H1 (cell line): Measurements from ENCODE around the gene CYP26A1. TPM values are rescaled to one million over a fixed set of nuclear protein-coding genes. Genes with fewer than 3 reads are reported as not detected.

Source experiments
- CTBP2 ChIP-seq: IDR thresholded peaks from 2 replicates; pipeline ENCODE4 v1.7.0; 2011; ENCODE audit warnings: borderline replicate concordance, mild to moderate bottlenecking, moderate library complexity, mixed read lengths, low read length; ENCODE audit not compliant: insufficient read depth, insufficient read length
- GTF2F1 ChIP-seq: IDR thresholded peaks from 2 replicates; pipeline ENCODE4 v1.6.1; 2012; ENCODE audit warnings: low read depth, low read length, improper control_type of control experiment, borderline replicate concordance
- RAD21 ChIP-seq, 2 experiments: IDR thresholded peaks in 1 of 2; conservative IDR thresholded peaks in 1 of 2; 2 replicates each; pipeline ENCODE4 v1.6.1; 2011; ENCODE audit warnings: low read depth in 2 of 2, low read length in 2 of 2, improper control_type of control experiment in 1 of 2, inconsistent platforms in 1 of 2, mild to moderate bottlenecking in 1 of 2, moderate library complexity in 1 of 2
- RXRA ChIP-seq: IDR thresholded peaks from 2 replicates; pipeline ENCODE4 v1.6.1; 2011; ENCODE audit warnings: low read depth, mild to moderate bottlenecking, low read length, moderate library complexity; ENCODE audit not compliant: insufficient read depth
- SAP30 ChIP-seq: fragments of 300-600 bp; sonication (generic); IDR thresholded peaks from 2 replicates; pipeline ENCODE4 v1.7.1; 2012; ENCODE audit warnings: low read length, moderate library complexity, mild to moderate bottlenecking, inconsistent platforms; ENCODE audit not compliant: insufficient read depth, insufficient replicate concordance
- SP4 ChIP-seq: IDR thresholded peaks from 2 replicates; pipeline ENCODE4 v1.6.1; 2012; ENCODE audit warnings: low read length, inconsistent platforms
- polyA plus RNA-seq, 7 experiments: library from polyadenylated mRNA; depleted of rRNA in 3 of 7; stranded (reverse) in 5 of 7; unstranded in 2 of 7; fragments of >200 nt in 5 of 7; fragments of 200-250 nt in 2 of 7; gene quantifications; 1 replicate in 5 of 7; 2 replicates in 1 of 7; 4 replicates in 1 of 7; pipeline versions ENCODE4 v1.2.1 to v1.2.3, GENCODE V29; 2011 to 2013; ENCODE audit warnings: missing spikeins in 2 of 7, mixed read lengths in 2 of 7
- total RNA-seq: library from RNA; stranded (reverse); fragmentation: NEBNext Ultra II Directional; extraction: Animal tissue kit (Norgen Biotek cat#: 25700); gene quantifications from 2 replicates; pipeline ENCODE4 v1.2.1, GENCODE V29; 2021
- TF ChIP-seq, protein P1 (sequence below): fragments of 300-600 bp; sonication (generic); IDR thresholded peaks from 2 replicates; pipeline ENCODE4 v1.7.1; 2012; ENCODE audit warnings: low read length, moderate library complexity, mild to moderate bottlenecking, inconsistent platforms; ENCODE audit not compliant: insufficient replicate concordance

CYP26A1 gene
- total and polyA plus RNA-seq, 2 of the 8 experiments (the other 6 are each of a cell fraction or from before 2014, with no cell fraction given): 5.0 to 9.1 TPM

DNA sequence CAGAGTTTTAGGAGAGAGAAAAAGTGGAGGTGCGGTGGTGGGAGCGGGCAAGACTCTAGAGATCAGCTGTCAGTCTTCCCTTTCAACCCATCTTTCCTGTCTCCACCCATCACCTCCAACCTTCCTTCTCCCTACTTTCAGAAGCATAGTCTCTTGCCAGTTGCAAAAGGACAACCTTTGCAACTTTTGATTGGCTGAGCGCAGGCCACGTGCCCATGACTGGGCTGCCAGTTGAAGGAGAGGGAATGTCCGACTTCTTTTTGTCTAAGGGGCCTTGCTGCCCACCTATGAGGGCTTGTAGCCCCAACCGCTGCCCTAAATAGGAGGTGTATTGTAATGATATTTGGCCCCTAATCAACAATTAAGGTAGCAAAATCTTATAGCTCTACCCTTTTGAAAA is 12.6 kb downstream of the CYP26A1 start (continued):
- TF ChIP-seq, protein P1, sequence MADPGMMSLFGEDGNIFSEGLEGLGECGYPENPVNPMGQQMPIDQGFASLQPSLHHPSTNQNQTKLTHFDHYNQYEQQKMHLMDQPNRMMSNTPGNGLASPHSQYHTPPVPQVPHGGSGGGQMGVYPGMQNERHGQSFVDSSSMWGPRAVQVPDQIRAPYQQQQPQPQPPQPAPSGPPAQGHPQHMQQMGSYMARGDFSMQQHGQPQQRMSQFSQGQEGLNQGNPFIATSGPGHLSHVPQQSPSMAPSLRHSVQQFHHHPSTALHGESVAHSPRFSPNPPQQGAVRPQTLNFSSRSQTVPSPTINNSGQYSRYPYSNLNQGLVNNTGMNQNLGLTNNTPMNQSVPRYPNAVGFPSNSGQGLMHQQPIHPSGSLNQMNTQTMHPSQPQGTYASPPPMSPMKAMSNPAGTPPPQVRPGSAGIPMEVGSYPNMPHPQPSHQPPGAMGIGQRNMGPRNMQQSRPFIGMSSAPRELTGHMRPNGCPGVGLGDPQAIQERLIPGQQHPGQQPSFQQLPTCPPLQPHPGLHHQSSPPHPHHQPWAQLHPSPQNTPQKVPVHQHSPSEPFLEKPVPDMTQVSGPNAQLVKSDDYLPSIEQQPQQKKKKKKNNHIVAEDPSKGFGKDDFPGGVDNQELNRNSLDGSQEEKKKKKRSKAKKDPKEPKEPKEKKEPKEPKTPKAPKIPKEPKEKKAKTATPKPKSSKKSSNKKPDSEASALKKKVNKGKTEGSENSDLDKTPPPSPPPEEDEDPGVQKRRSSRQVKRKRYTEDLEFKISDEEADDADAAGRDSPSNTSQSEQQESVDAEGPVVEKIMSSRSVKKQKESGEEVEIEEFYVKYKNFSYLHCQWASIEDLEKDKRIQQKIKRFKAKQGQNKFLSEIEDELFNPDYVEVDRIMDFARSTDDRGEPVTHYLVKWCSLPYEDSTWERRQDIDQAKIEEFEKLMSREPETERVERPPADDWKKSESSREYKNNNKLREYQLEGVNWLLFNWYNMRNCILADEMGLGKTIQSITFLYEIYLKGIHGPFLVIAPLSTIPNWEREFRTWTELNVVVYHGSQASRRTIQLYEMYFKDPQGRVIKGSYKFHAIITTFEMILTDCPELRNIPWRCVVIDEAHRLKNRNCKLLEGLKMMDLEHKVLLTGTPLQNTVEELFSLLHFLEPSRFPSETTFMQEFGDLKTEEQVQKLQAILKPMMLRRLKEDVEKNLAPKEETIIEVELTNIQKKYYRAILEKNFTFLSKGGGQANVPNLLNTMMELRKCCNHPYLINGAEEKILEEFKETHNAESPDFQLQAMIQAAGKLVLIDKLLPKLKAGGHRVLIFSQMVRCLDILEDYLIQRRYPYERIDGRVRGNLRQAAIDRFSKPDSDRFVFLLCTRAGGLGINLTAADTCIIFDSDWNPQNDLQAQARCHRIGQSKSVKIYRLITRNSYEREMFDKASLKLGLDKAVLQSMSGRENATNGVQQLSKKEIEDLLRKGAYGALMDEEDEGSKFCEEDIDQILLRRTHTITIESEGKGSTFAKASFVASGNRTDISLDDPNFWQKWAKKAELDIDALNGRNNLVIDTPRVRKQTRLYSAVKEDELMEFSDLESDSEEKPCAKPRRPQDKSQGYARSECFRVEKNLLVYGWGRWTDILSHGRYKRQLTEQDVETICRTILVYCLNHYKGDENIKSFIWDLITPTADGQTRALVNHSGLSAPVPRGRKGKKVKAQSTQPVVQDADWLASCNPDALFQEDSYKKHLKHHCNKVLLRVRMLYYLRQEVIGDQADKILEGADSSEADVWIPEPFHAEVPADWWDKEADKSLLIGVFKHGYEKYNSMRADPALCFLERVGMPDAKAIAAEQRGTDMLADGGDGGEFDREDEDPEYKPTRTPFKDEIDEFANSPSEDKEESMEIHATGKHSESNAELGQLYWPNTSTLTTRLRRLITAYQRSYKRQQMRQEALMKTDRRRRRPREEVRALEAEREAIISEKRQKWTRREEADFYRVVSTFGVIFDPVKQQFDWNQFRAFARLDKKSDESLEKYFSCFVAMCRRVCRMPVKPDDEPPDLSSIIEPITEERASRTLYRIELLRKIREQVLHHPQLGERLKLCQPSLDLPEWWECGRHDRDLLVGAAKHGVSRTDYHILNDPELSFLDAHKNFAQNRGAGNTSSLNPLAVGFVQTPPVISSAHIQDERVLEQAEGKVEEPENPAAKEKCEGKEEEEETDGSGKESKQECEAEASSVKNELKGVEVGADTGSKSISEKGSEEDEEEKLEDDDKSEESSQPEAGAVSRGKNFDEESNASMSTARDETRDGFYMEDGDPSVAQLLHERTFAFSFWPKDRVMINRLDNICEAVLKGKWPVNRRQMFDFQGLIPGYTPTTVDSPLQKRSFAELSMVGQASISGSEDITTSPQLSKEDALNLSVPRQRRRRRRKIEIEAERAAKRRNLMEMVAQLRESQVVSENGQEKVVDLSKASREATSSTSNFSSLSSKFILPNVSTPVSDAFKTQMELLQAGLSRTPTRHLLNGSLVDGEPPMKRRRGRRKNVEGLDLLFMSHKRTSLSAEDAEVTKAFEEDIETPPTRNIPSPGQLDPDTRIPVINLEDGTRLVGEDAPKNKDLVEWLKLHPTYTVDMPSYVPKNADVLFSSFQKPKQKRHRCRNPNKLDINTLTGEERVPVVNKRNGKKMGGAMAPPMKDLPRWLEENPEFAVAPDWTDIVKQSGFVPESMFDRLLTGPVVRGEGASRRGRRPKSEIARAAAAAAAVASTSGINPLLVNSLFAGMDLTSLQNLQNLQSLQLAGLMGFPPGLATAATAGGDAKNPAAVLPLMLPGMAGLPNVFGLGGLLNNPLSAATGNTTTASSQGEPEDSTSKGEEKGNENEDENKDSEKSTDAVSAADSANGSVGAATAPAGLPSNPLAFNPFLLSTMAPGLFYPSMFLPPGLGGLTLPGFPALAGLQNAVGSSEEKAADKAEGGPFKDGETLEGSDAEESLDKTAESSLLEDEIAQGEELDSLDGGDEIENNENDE: no peak
- TF ChIP-seq RAD21 (IDR thresholded peaks at IDR 0.05 in 1 of 2, conservative IDR thresholded peaks at IDR 0.05 in 1 of 2; ENCODE audit: low read depth in 2 of 2, low read length in 2 of 2) (no peak), RXRA (no peak), GTF2F1 (no peak), CTBP2 (no peak), SAP30 (no peak), SP4 (no peak)
